ENCODE data around the gene MEF2A.

- TF ChIP-seq CTCF (IDR thresholded peaks at IDR 0.05) (no peak), POLR2A (IDR thresholded peaks at IDR 0.05) (no peak)
Observed at GRCh38 chr15:99644913-99645542, 79.2 kb downstream of the MEF2A start.

Data from lower leg skin (tissue), 3 donors.